HFFc6 (cell line): ENCODE results near the gene PAOX. TPM values are rescaled to one million over a fixed set of nuclear protein-coding genes. Genes with fewer than 3 reads are reported as not detected.

Source experiments
- DNase-seq: peaks from one replicate; pipeline ENCODE4 v3.0.0-alpha.2; 2018
- H3K27ac Mint-ChIP-seq: 2 replicates; pipeline ENCODE4 v1.8.0; 2020; ENCODE audit warnings: mild to moderate bottlenecking, mixed read lengths
- H3K27me3 Mint-ChIP-seq: 2 replicates; pipeline ENCODE4 v1.8.0; 2021; ENCODE audit warnings: mild to moderate bottlenecking, moderate library complexity, mixed read lengths; ENCODE audit not compliant: insufficient read depth
- H3K36me3 Mint-ChIP-seq: 2 replicates; pipeline ENCODE4 v1.8.0; 2021; ENCODE audit warnings: low read depth, mixed read lengths
- H3K4me1 Mint-ChIP-seq: 2 replicates; pipeline ENCODE4 v1.8.0; 2020; ENCODE audit warnings: low read depth, mixed read lengths
- H3K4me3 Mint-ChIP-seq: 2 replicates; pipeline ENCODE4 v1.8.0; 2020; ENCODE audit warnings: mild to moderate bottlenecking, moderate library complexity, mixed read lengths
- H3K9me3 Mint-ChIP-seq: 2 replicates; pipeline ENCODE4 v1.8.0; 2020; ENCODE audit warnings: mild to moderate bottlenecking, mixed read lengths
- total RNA-seq, 6 experiments: library from RNA; stranded (reverse); fragmentation: NEBNext Ultra II Directional; extraction: Animal tissue kit (Norgen Biotek cat#: 25700); gene quantifications; 2 replicates in 1 of 6; 3 replicates in 5 of 6; pipeline ENCODE4 v1.2.3, GENCODE V29; 2021
- TF ChIP-seq, protein P1 (sequence below): fragments of 200-600 bp; sonication (generic); IDR thresholded peaks from 2 replicates; pipeline ENCODE4 v1.5.0; 2021; ENCODE audit warnings: antibody characterized with exemption, mild to moderate bottlenecking

PAOX gene
- total RNA-seq, 6 experiments from 2014 or later: 2.4 to 4.9 (median 3.6) TPM

DNA sequence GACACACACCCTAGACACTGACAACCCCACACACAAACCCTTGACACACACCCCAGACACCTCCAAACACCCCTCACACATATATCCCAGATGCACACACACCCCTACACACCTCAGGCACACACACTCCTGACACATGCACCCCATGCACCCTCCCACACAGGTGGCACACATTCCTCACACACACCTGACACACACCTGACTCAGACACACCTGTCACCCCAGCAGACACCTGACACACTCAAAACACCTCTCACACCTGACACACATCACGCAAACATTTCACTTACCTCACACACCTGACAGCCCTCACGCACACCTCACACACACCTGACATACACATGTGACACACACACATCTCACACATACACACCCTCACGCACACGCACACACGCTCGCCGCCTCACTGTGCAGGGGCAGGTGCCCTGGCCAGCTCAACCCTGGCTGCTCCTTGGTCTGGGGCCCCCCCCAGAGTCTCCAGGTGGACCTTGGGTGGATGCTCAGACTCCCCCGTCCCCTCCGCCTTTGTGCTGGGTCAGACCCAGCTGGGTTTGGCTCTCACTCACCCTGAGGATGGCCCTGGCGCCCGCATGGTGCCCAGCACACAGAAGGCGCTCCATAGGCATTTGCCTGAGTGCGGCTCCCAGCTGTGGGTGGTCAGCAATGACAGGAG is 39.2 kb upstream of the PAOX start:
- H3K4me3 Mint-ChIP-seq: no peak overlapping the region
- DNase-seq: no peak
- H3K27me3 Mint-ChIP-seq: peaks cover 17% of the 10 kb centered on the region
- no peaks in the 10 kb centered on the region for H3K36me3 Mint-ChIP-seq
- H3K27ac Mint-ChIP-seq: no peak overlapping the region
- no peaks in the 10 kb centered on the region for H3K4me1 Mint-ChIP-seq
- H3K9me3 Mint-ChIP-seq: no peaks in the 10 kb centered on the region
- TF ChIP-seq, protein P1, sequence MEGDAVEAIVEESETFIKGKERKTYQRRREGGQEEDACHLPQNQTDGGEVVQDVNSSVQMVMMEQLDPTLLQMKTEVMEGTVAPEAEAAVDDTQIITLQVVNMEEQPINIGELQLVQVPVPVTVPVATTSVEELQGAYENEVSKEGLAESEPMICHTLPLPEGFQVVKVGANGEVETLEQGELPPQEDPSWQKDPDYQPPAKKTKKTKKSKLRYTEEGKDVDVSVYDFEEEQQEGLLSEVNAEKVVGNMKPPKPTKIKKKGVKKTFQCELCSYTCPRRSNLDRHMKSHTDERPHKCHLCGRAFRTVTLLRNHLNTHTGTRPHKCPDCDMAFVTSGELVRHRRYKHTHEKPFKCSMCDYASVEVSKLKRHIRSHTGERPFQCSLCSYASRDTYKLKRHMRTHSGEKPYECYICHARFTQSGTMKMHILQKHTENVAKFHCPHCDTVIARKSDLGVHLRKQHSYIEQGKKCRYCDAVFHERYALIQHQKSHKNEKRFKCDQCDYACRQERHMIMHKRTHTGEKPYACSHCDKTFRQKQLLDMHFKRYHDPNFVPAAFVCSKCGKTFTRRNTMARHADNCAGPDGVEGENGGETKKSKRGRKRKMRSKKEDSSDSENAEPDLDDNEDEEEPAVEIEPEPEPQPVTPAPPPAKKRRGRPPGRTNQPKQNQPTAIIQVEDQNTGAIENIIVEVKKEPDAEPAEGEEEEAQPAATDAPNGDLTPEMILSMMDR: no peak

DNA sequence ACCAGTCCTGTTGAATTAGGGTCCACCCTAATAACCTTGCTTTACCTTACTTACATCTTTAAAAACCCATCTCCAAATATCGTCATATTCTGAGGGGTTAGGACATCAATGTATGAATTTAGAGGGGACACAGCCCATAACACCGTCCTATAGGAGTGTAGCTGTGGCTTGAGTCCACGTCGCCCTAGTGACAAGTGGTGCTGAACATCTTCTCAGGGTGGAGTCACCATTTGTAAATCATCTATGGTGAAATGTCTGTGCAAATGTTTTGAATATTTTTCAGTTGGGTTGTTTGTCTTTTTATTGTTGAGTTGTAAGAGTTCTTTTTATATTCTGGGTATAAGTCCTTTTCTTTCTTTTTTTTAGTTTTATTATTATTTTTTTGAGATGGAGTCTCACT is 37.1 kb upstream of the PAOX start:
- no peaks in the 10 kb centered on the region for H3K9me3 Mint-ChIP-seq
- DNase-seq: no peak
- peaks cover 23% of the 10 kb centered on the region for H3K27me3 Mint-ChIP-seq
- no peaks in the 10 kb centered on the region for H3K36me3 Mint-ChIP-seq
- H3K27ac Mint-ChIP-seq: no peak overlapping the region
- H3K4me3 Mint-ChIP-seq: no peak overlapping the region
- TF ChIP-seq, protein P1: no peak
- H3K4me1 Mint-ChIP-seq: no peaks in the 10 kb centered on the region

DNA sequence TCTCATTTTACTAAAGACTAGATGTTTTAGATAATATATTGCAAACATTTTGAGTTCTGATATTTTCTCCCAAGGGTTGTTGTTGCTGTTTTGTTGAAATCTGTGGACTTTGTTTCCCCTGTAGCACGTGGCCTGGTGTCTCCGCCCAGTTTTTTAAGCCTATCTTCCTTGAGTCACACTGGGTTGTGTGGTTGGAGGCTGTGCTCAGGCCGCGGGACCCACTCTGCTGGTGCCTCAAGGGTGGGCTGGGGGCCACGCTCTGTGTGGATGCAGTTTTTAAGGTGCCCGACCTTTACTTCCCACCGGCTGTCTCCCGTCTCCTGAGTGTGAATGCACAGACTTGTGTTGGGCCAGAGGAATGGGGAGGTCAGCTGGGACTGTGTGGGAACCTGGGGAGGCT is 36.1 kb upstream of the PAOX start:
- Mint-ChIP-seq H3K4me1 (no peaks in the 10 kb centered on the region), H3K36me3 (no peaks in the 10 kb centered on the region), H3K27ac (no peak overlapping the region), H3K27me3 (peaks cover 23% of the 10 kb centered on the region), H3K4me3 (no peak overlapping the region), H3K9me3 (no peaks in the 10 kb centered on the region)
- TF ChIP-seq, protein P1: no peak
- DNase-seq: no peak

- Mint-ChIP-seq H3K27me3 (peaks cover 23% of the 10 kb centered on the region), H3K36me3 (no peaks in the 10 kb centered on the region), H3K4me1 (no peaks in the 10 kb centered on the region), H3K27ac (no peak overlapping the region), H3K9me3 (no peaks in the 10 kb centered on the region), H3K4me3 (no peak overlapping the region)
- TF ChIP-seq, protein P1: no peak
- no peak for DNase-seq
These were observed 35.5 kb upstream of the PAOX start for GRCh38 chr10:133343558-133343957.

DNA sequence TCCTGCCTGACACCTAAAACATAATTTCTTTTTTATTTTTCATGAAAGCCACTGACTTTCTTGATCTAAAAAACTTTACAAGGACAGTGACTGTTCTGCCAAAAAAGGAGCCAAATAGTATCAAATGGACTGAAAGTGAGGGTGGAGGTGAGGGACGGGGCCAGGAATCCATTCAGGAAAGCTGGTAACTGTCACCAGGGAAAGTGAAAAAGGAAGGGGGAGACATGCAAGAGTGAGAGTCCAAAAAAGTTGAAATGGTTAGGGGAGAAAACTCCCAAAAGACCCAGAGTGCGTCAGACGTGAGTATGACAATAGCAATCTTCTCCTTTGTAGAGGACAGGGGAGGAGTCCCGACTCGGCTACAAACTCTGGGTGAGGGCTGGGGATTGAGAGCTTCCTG is 34.8 kb upstream of the PAOX start:
- no peaks in the 10 kb centered on the region for H3K4me1 Mint-ChIP-seq
- no peak overlapping the region for H3K4me3 Mint-ChIP-seq
- H3K27me3 Mint-ChIP-seq: peaks cover 25% of the 10 kb centered on the region
- no peak overlapping the region for H3K27ac Mint-ChIP-seq
- H3K36me3 Mint-ChIP-seq: no peaks in the 10 kb centered on the region
- H3K9me3 Mint-ChIP-seq: no peaks in the 10 kb centered on the region
- TF ChIP-seq, protein P1: no peak
- no peak for DNase-seq

GRCh38 chr10:133346413-133346812 is 32.6 kb upstream of the PAOX start:
- DNase-seq: no peak
- Mint-ChIP-seq H3K9me3 (no peaks in the 10 kb centered on the region), H3K4me3 (no peak overlapping the region), H3K27me3 (peaks cover 14% of the 10 kb centered on the region), H3K4me1 (no peaks in the 10 kb centered on the region), H3K36me3 (no peaks in the 10 kb centered on the region), H3K27ac (no peak overlapping the region)
- TF ChIP-seq, protein P1: no peak
